Dedifferentiated amniotic fluid mesenchymal stem cell (primary cell): ENCODE data around the gene CRLF3.
A peak's percentile ranks its signal among the peaks of the same experiment; 100 is the strongest.
"Not testable (repeated sequence)": the region's sequence is repeated elsewhere in the genome, so short reads cannot be mapped to it uniquely, and the experiment has no call there.

Experiments
- DNase-seq: peaks from one replicate; pipeline ENCODE4 v3.0.0-alpha.2; 2016; ENCODE audit errors: extremely low spot score

CRLF3 gene

GRCh38 chr17:30824356-30825145, at the start of gene CRLF3:
Gene CRLF3 (minus strand): TSS chr17:30824692. CDS start chr17:30824651, 41 bp downstream.
- DNase-seq = peak; percentile 78

GRCh38 chr17:30869005-30869404, 44.5 kb upstream of the CRLF3 start:
- DNase-seq = no peak

- no peak for DNase-seq
These were observed 40.1 kb upstream of the CRLF3 start for GRCh38 chr17:30864636-30865035.

- DNase-seq = no peak
These were observed 34.2 kb upstream of the CRLF3 start for GRCh38 chr17:30858556-30859250.

GRCh38 chr17:30854146-30854545, 29.7 kb upstream of the CRLF3 start:
- no peak for DNase-seq

- no peak for DNase-seq
These were observed 23.5 kb upstream of the CRLF3 start for GRCh38 chr17:30848021-30848420.

GRCh38 chr17:30840771-30841170, 16.3 kb upstream of the CRLF3 start:
- no peak for DNase-seq

- DNase-seq = no peak
These were observed 13.8 kb upstream of the CRLF3 start for GRCh38 chr17:30838202-30838807.

GRCh38 chr17:30832438-30833124, 8.1 kb upstream of the CRLF3 start:
- DNase-seq = no peak

GRCh38 chr17:30831663-30832437, 7.4 kb upstream of the CRLF3 start, which contains the start of gene ATAD5:
Gene ATAD5 (plus strand): TSS chr17:30831966. CDS start chr17:30832348, 382 bp downstream.
- peak; percentile 93 for DNase-seq

- no peak for DNase-seq
These were observed 6.8 kb upstream of the CRLF3 start for GRCh38 chr17:30831257-30831656.

GRCh38 chr17:30829022-30829421, 4.5 kb upstream of the CRLF3 start:
- DNase-seq = no peak

- no peak for DNase-seq
These were observed 2.6 kb upstream of the CRLF3 start for GRCh38 chr17:30827082-30827481.

GRCh38 chr17:30824002-30824355, 513 bp downstream of the CRLF3 start:
- no peak for DNase-seq

GRCh38 chr17:30823421-30823820, 1.1 kb downstream of the CRLF3 start:
- no peak for DNase-seq

GRCh38 chr17:30822919-30823318, 1.6 kb downstream of the CRLF3 start:
- not testable (repeated sequence) for DNase-seq

- no peak for DNase-seq
These were observed 2.4 kb downstream of the CRLF3 start for GRCh38 chr17:30821871-30822723.

- no peak for DNase-seq
These were observed 4.4 kb downstream of the CRLF3 start for GRCh38 chr17:30819971-30820705.

- DNase-seq = no peak
These were observed 8.3 kb downstream of the CRLF3 start for GRCh38 chr17:30816165-30816564.

GRCh38 chr17:30814860-30815259, 9.6 kb downstream of the CRLF3 start:
- DNase-seq = not testable (repeated sequence)
